Stimulated activated CD4-positive, alpha-beta T cell treated with anti-CD3 and anti-CD28 coated beads, Interleukin-15, amount 100 ng/mL, for 1 hour (primary cell): ENCODE results near the gene EMP1.

Experiments used
- DNase-seq, 2 donors: peaks; one replicate each; pipeline ENCODE4 v3.0.0-alpha.2; 2020; ENCODE audit warnings: low read depth in 1 of 2, low spot score in 1 of 2

EMP1 gene

GRCh38 chr12:13171921-13172859 is 24.3 kb upstream of the EMP1 start:
- no peak for DNase-seq

GRCh38 chr12:13173012-13173932 is 23.3 kb upstream of the EMP1 start:
- no peak for DNase-seq

- no peak for DNase-seq
Measured at GRCh38 chr12:13175499-13175898, 21.0 kb upstream of the EMP1 start.

- no peak for DNase-seq
Measured at GRCh38 chr12:13176256-13176655, 20.3 kb upstream of the EMP1 start.

GRCh38 chr12:13177373-13177772 is 19.2 kb upstream of the EMP1 start:
- DNase-seq = no peak

- no peak for DNase-seq
Measured at GRCh38 chr12:13177906-13178305, 18.6 kb upstream of the EMP1 start.

- no peak for DNase-seq
Measured at GRCh38 chr12:13178568-13179210, 17.8 kb upstream of the EMP1 start.

- peak; percentile 26 to 30 for DNase-seq
Measured at GRCh38 chr12:13179211-13180074, 17.1 kb upstream of the EMP1 start.

- DNase-seq = no peak
Measured at GRCh38 chr12:13181375-13182070, 15.0 kb upstream of the EMP1 start.

GRCh38 chr12:13182881-13183280 is 13.6 kb upstream of the EMP1 start:
- DNase-seq = no peak

GRCh38 chr12:13183620-13184019 is 12.9 kb upstream of the EMP1 start:
- no peak for DNase-seq

GRCh38 chr12:13186302-13186701 is 10.2 kb upstream of the EMP1 start:
- no peak for DNase-seq

- DNase-seq = no peak
Measured at GRCh38 chr12:13187399-13187798, 9.1 kb upstream of the EMP1 start.

GRCh38 chr12:13189264-13189663 is 7.3 kb upstream of the EMP1 start:
- no peak for DNase-seq

GRCh38 chr12:13190275-13190674 is 6.3 kb upstream of the EMP1 start:
- no peak for DNase-seq

- DNase-seq = no peak
Measured at GRCh38 chr12:13192719-13193118, 3.8 kb upstream of the EMP1 start.

GRCh38 chr12:13193505-13194231 is 2.9 kb upstream of the EMP1 start:
- DNase-seq = no peak

GRCh38 chr12:13194401-13195110 is 2.0 kb upstream of the EMP1 start:
- DNase-seq = no peak

- no peak for DNase-seq
Measured at GRCh38 chr12:13195250-13195649, 1.3 kb upstream of the EMP1 start.
